GM12878 (cell line): ENCODE measurements around the gene CNTNAP5. TPM values are rescaled to one million over a fixed set of nuclear protein-coding genes. Genes with fewer than 3 reads are reported as not detected.

Experiments
- ATAC-seq: fragments of 200-7000 bp; cut with Tn5 transposase; 3 replicates; pipeline ENCODE4 v1.9.1; 2020; ENCODE audit warnings: mild to moderate bottlenecking, moderate library complexity
- BruUV-seq: library from RNA; stranded (reverse); fragments of 400-500 nt; replicated peaks from 2 replicates; lab custom pipeline; 2021; lab: Mats Ljungman, UMichigan
- CTCF ChIA-PET: fragments of 300-600 bp; sonication (Branson Sonifier 250); formaldehyde crosslinking; extraction: SDS; loops from one replicate; lab custom pipeline; 2021; ENCODE audit warnings: inconsistent platforms; lab: Yijun Ruan, JAX
- POLR2A ChIA-PET: fragments of 350-600 bp; formaldehyde crosslinking; extraction: SDS; loops from one replicate; lab custom pipeline; 2021; ENCODE audit warnings: inconsistent platforms; lab: Charles Lee
- RAD21 ChIA-PET: fragments of 300-600 bp; sonication (Branson Sonifier 250); formaldehyde crosslinking; loops from one replicate; lab custom pipeline; 2023; ENCODE audit warnings: antibody characterized with exemption; ENCODE audit not compliant: unreplicated experiment; lab: Charles Lee
- SMC1A ChIA-PET: fragments of 300-600 bp; sonication (Branson Sonifier 250); formaldehyde crosslinking; loops from one replicate; lab custom pipeline; 2023; ENCODE audit not compliant: unreplicated experiment, uncharacterized antibody; lab: Charles Lee
- DNase-seq: peaks from one replicate; pipeline ENCODE4 v3.0.0-alpha.2; 2011; ENCODE audit warnings: low read depth, low spot score
- FAIRE-seq: peaks from 3 replicates; lab custom pipeline; 2011; peaks lifted over from hg19 to GRCh38; lab: Jason Lieb, UNC
- H2AFZ ChIP-seq: 2 replicates; pipeline ENCODE4 v1.6.0; 2011; ENCODE audit warnings: low read depth, low read length, control low read depth; ENCODE audit not compliant: control insufficient read depth
- H3K27ac ChIP-seq: 2 replicates; pipeline ENCODE4 v1.5.1; 2011; ENCODE audit warnings: control low read depth; ENCODE audit not compliant: control insufficient read depth, insufficient read depth
- H3K27me3 ChIP-seq, 2 experiments: replicated peaks in 1 of 2; 2 replicates each; pipeline versions ENCODE4 v1.6.0 to v1.6.1; 2011; ENCODE audit warnings: low read length in 1 of 2; ENCODE audit not compliant: control insufficient read depth in 2 of 2, insufficient read depth in 2 of 2
- H3K36me3 ChIP-seq, 2 experiments: 2 replicates each; pipeline ENCODE4 v1.5.1; 2011; ENCODE audit warnings: low read length in 1 of 2; ENCODE audit not compliant: control insufficient read depth in 2 of 2, insufficient read depth in 2 of 2
- H3K4me1 ChIP-seq: 2 replicates; pipeline ENCODE4 v1.6.1; 2011; ENCODE audit warnings: mild to moderate bottlenecking, low read length, moderate library complexity, mixed read lengths; ENCODE audit not compliant: control insufficient read depth, insufficient read depth
- H3K4me2 ChIP-seq: 2 replicates; pipeline ENCODE4 v1.6.0; 2011; ENCODE audit warnings: control low read depth; ENCODE audit not compliant: control insufficient read depth, insufficient read depth
- H3K4me3 ChIP-seq: fragments of 200-600 bp; sonication (generic); 2 replicates; pipeline ENCODE4 v1.5.1; 2016
- H3K79me2 ChIP-seq: 2 replicates; pipeline ENCODE4 v1.6.0; 2011; ENCODE audit warnings: low read length; ENCODE audit not compliant: control insufficient read depth, insufficient read depth
- H3K9ac ChIP-seq: 2 replicates; pipeline ENCODE4 v1.8.0; 2011; ENCODE audit warnings: low read length, control low read depth, mixed read lengths; ENCODE audit not compliant: control insufficient read depth, insufficient read depth
- H3K9me3 ChIP-seq: replicated peaks from 3 replicates; pipeline ENCODE4 v1.5.1; 2011; ENCODE audit warnings: mild to moderate bottlenecking, low read length; ENCODE audit not compliant: control insufficient read depth, insufficient read depth
- H4K20me1 ChIP-seq: 2 replicates; pipeline ENCODE4 v1.6.0; 2011; ENCODE audit not compliant: control insufficient read depth, insufficient read depth
- NBN ChIP-seq: fragments of 450-650 bp; IDR thresholded peaks from 2 replicates; pipeline ENCODE4 v1.6.1; 2016
- RB1 ChIP-seq: fragments of 450-650 bp; formaldehyde crosslinking; IDR thresholded peaks from 2 replicates; pipeline ENCODE4 v1.6.1; 2017; ENCODE audit warnings: mild to moderate bottlenecking, borderline replicate concordance
- SIX5 ChIP-seq: IDR thresholded peaks from 2 replicates; pipeline ENCODE4 v1.6.1; 2011; ENCODE audit warnings: mild to moderate bottlenecking, low read depth, low read length, moderate library complexity; ENCODE audit not compliant: severe bottlenecking
- WGBS: methylation state at CpG from one replicate; pipeline ENCODE4 v1.1.6; 2016; ENCODE audit warnings: low lambda C conversion rate; ENCODE audit not compliant: insufficient replicate concordance, insufficient coverage; ENCODE audit errors: missing lambda C conversion rate; 5-methylcytosine and 5-hydroxymethylcytosine counted together
- in situ Hi-C: fragments of 300-500 bp; cut with MboI; formaldehyde crosslinking; loops from 9 replicates; pipeline ENCODE4 v1.14.3; 2018; ENCODE audit warnings: mixed read lengths
- intact Hi-C: fragments of 100-400 bp; cut with micrococcal nuclease; formaldehyde crosslinking; loops from one replicate; pipeline ENCODE4 v1.14.2; 2022; ENCODE audit not compliant: unreplicated experiment
- polyA plus RNA-seq, 11 experiments: library from polyadenylated mRNA; depleted of rRNA in 4 of 11; unstranded in 6 of 11; stranded (reverse) in 5 of 11; fragments of >200 nt; fragmentation: Nextera tagmentation in 4 of 11; fragmentation: Illumina TruSeq in 1 of 11; extraction: Ambion mirVana in 4 of 11; extraction: Trizol in 1 of 11; gene quantifications; 1 replicate in 1 of 11; 2 replicates in 10 of 11; pipeline versions ENCODE4 v1.2.1 to v1.2.3, GENCODE V29; 2011 to 2016; ENCODE audit warnings: inconsistent platforms in 2 of 11, missing spikeins in 2 of 11, low read depth in 1 of 11
- total RNA-seq, 4 experiments: library from RNA; depleted of rRNA in 3 of 4; stranded (reverse); fragments of >200 nt in 3 of 4; fragmentation: Illumina TruSeq in 1 of 4; extraction: Trizol in 1 of 4; gene quantifications; 2 replicates each; pipeline versions ENCODE4 v1.2.1 to v1.2.3, GENCODE V29; 2013 to 2021
- TF ChIP-seq, protein P1 (sequence below): IDR thresholded peaks from 2 replicates; pipeline ENCODE4 v1.6.1; 2011; ENCODE audit warnings: borderline replicate concordance, low read depth, mild to moderate bottlenecking, moderate library complexity, mixed read lengths, low read length; ENCODE audit not compliant: insufficient read depth; ENCODE audit errors: extremely low read length

CNTNAP5 gene
- total and polyA plus RNA-seq, 10 of the 15 experiments (the other 5 are each of a cell fraction or from before 2014, with no cell fraction given) = not detected

DNA sequence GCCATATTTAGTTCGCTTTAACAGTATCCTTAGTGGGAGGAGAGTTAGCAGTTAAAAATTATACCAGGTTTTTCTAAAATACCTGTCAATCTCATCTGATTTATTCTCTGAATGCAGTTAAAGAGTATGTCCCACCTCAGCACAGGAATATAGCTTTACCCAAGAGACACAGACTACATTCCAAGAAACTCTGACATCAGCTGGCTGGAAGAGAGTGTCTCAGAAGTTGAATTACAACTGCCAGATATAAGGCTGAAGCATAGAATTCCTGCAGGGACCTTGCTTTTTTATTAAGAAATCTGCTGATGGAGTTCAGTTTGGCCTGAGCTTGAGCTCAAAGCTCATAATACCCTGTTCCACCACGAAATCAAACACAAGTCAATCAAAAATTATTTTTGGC, 25.4 kb upstream of the CNTNAP5 start:
- in situ Hi-C loops = no loop called here
- no peaks in the 10 kb centered on the region for H3K79me2 ChIP-seq
- ChIA-PET RAD21 (no interaction called here), POLR2A (no interaction called here), SMC1A (interaction anchor here (1.2 kb wide), 2 partner anchors 20 to 28 kb away, joined by 3 read pairs; no protein-coding TSS in a partner anchor), CTCF (interaction anchor here (1.6 kb wide), 1 partner anchor 11 kb away, joined by 3 read pairs; no protein-coding TSS in a partner anchor)
- intact Hi-C loops = loop anchor here (10.0 kb wide), 1 partner anchor 1245 kb away; no protein-coding TSS in a partner anchor
- FAIRE-seq (no peak), DNase-seq (no peak), ATAC-seq (no peak)
- H3K9me3 ChIP-seq = no peaks in the 10 kb centered on the region
- H3K36me3 ChIP-seq = no peaks in the 10 kb centered on the region
- H3K9ac ChIP-seq = no peak overlapping the region
- no peaks in the 10 kb centered on the region for H3K27me3 ChIP-seq
- no peak for TF ChIP-seq RB1
- no TSS peak for BruUV-seq
- no peaks in the 10 kb centered on the region for H3K4me1 ChIP-seq
- no peak overlapping the region for H3K4me3 ChIP-seq
- H4K20me1 ChIP-seq = no peaks in the 10 kb centered on the region
- 0% methylated on average over 2 of the region's 2 CpGs for WGBS
- H3K27ac ChIP-seq = no peak overlapping the region
- no peak overlapping the region for H3K4me2 ChIP-seq
- H2AFZ ChIP-seq = no peak overlapping the region

DNA sequence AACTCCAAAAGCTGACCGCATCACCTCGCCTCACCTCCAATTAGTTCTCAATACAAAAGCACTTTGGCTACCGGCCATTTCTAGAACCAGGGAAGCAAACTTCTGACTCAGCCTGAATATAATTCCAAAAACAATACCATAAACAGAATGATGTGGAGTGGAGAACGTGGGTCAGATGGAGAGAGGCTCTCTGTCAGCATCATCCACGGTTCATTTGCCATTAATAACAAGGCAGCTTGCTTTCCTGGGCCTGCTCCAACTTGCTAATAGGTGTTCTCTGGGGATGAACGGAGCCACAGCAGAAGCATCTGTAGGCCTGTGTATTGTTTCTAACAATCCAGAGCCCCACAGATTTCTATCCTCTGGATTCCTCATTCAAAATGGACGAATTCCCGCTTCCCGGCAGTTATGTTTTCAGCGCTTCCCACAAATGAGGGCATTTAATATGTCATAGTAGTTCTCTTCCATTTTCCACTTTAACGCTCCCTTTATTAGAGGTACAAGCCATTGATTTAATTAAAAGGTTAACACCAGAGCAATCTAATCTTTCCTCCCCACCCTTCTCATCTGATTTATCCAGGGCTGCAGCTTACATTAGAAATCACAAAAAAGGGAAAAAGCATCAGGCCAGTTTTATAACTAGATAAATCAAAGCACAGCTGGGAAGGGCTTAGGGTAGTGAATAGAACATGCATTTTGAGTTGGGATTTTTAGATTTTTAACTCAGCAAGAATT, 23.2 kb upstream of the CNTNAP5 start:
- ChIA-PET RAD21 (no interaction called here), POLR2A (no interaction called here), CTCF (no interaction called here), SMC1A (no interaction called here)
- DNase-seq = no peak
- intact Hi-C loops (no loop called here), in situ Hi-C loops (no loop called here)
- Histone ChIP-seq H2AFZ (no peak overlapping the region), H3K4me3 (no peak overlapping the region), H3K4me1 (no peaks in the 10 kb centered on the region), H3K36me3 (no peaks in the 10 kb centered on the region), H3K4me2 (no peak overlapping the region), H4K20me1 (no peaks in the 10 kb centered on the region), H3K27ac (no peak overlapping the region), H3K27me3 (no peaks in the 10 kb centered on the region), H3K9me3 (no peaks in the 10 kb centered on the region), H3K79me2 (no peaks in the 10 kb centered on the region)
- no TSS peak for BruUV-seq
- no peak for FAIRE-seq
- WGBS = 50% methylated on average over 11 of the region's 11 CpGs
- ATAC-seq = no peak
- TF ChIP-seq, protein P1, sequence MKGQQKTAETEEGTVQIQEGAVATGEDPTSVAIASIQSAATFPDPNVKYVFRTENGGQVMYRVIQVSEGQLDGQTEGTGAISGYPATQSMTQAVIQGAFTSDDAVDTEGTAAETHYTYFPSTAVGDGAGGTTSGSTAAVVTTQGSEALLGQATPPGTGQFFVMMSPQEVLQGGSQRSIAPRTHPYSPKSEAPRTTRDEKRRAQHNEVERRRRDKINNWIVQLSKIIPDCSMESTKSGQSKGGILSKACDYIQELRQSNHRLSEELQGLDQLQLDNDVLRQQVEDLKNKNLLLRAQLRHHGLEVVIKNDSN = no peak
- TF ChIP-seq NBN = no peak
- no peak for TF ChIP-seq SIX5
- TF ChIP-seq, all 136 proteins: peak for 0
- H3K9ac ChIP-seq = no peak overlapping the region
